BLaER1 (cell line): ENCODE data around the gene ZNF12.
A peak's percentile ranks its signal among the peaks of the same experiment; 100 is the strongest.

Source experiments
- H3K27ac ChIP-seq: shearing (Covaris generic); formaldehyde crosslinking; 2 replicates; pipeline ENCODE4 v1.8.1; 2022
- H3K27me3 ChIP-seq: shearing (Covaris generic); formaldehyde crosslinking; 2 replicates; pipeline ENCODE4 v1.8.1; 2022
- H3K36me3 ChIP-seq: shearing (Covaris generic); formaldehyde crosslinking; 2 replicates; pipeline ENCODE4 v1.8.1; 2022
- H3K4me1 ChIP-seq: shearing (Covaris generic); formaldehyde crosslinking; 2 replicates; pipeline ENCODE4 v1.8.1; 2022
- H3K4me2 ChIP-seq: shearing (Covaris generic); formaldehyde crosslinking; 2 replicates; pipeline ENCODE4 v1.8.1; 2022
- H3K4me3 ChIP-seq: shearing (Covaris generic); formaldehyde crosslinking; 2 replicates; pipeline ENCODE4 v1.8.1; 2022
- H3K9ac ChIP-seq: shearing (Covaris generic); formaldehyde crosslinking; 2 replicates; pipeline ENCODE4 v1.8.1; 2022
- H3K9me3 ChIP-seq: shearing (Covaris generic); formaldehyde crosslinking; 2 replicates; pipeline ENCODE4 v1.8.1; 2022
- H4K20me1 ChIP-seq: shearing (Covaris generic); formaldehyde crosslinking; 2 replicates; pipeline ENCODE4 v1.8.1; 2022
- Cebpa-rat ChIP-seq: shearing (Covaris generic); IDR thresholded peaks from 2 replicates; pipeline ENCODE4 v1.8.1; 2022

ZNF12 gene

GRCh38 chr7:6640246-6640721 lies 66.5 kb downstream of the ZNF12 start:
- Histone ChIP-seq H3K9ac (no peak overlapping the region), H3K9me3 (no peaks in the 10 kb centered on the region), H3K4me2 (peak overlapping the region; percentile 35), H3K27me3 (no peaks in the 10 kb centered on the region), H3K4me1 (peaks cover 50% of the 10 kb centered on the region), H3K27ac (no peak overlapping the region), H3K36me3 (peaks cover 70% of the 10 kb centered on the region), H3K4me3 (no peak overlapping the region), H4K20me1 (peaks cover 76% of the 10 kb centered on the region)
- no peak for TF ChIP-seq Cebpa-rat

- no peak overlapping the region for H3K4me3 ChIP-seq
- no peaks in the 10 kb centered on the region for H3K9me3 ChIP-seq
- no peak overlapping the region for H3K9ac ChIP-seq
- H3K36me3 ChIP-seq, result peaks cover 63% of the 10 kb centered on the region
- H3K27me3 ChIP-seq, result no peaks in the 10 kb centered on the region
- peak overlapping the region; percentile 35 for H3K4me2 ChIP-seq
- peaks cover 57% of the 10 kb centered on the region for H3K4me1 ChIP-seq
- no peak for TF ChIP-seq Cebpa-rat
- H3K27ac ChIP-seq, result no peak overlapping the region
- peaks cover 69% of the 10 kb centered on the region for H4K20me1 ChIP-seq
Measured at GRCh38 chr7:6639627-6640026, 67.1 kb downstream of the ZNF12 start.

- peak overlapping the region; percentile 95 for H3K4me2 ChIP-seq
- H3K9me3 ChIP-seq, result no peaks in the 10 kb centered on the region
- peak overlapping the region; percentile 91; the same call in 1 of the 2 replicates for H3K9ac ChIP-seq
- TF ChIP-seq Cebpa-rat, result no peak
- H3K27me3 ChIP-seq, result no peaks in the 10 kb centered on the region
- H3K36me3 ChIP-seq, result peaks cover 57% of the 10 kb centered on the region
- peaks cover 63% of the 10 kb centered on the region for H3K4me1 ChIP-seq
- H4K20me1 ChIP-seq, result peaks cover 63% of the 10 kb centered on the region
- H3K4me3 ChIP-seq, result peak overlapping the region; percentile 92; the same call in 1 of the 2 replicates
- H3K27ac ChIP-seq, result no peak overlapping the region
Measured at GRCh38 chr7:6639032-6639431, 67.7 kb downstream of the ZNF12 start.
